Cardiac septum (tissue), 1 donor: ENCODE results near the gene CACNA1F. TPM values are rescaled to one million over a fixed set of nuclear protein-coding genes. Genes with fewer than 3 reads are reported as not detected.
A peak's percentile ranks its signal among the peaks of the same experiment; 100 is the strongest.

ENCODE experiments used
- DNase-seq: peaks from one replicate; pipeline ENCODE4 v3.0.0-alpha.2; 2020; ENCODE audit warnings: low spot score
- intact Hi-C: fragments of 100-400 bp; cut with DNase I; formaldehyde crosslinking; loops from one replicate; pipeline ENCODE4 v1.14.0; 2022
- long read RNA-seq: library from polyadenylated mRNA; unstranded; transcript quantifications from one replicate; pipeline ENCODE4 v2.0.0, GENCODE V29; 2021
- total RNA-seq: library from RNA; stranded (reverse); fragmentation: NEBNext Ultra II Directional; extraction: Animal tissue kit (Norgen Biotek cat#: 25700); gene quantifications from one replicate; pipeline ENCODE4 v1.2.1, GENCODE V29; 2021
- donor health status: DM: no; HTN: no; CAD: no.

Gene CACNA1F
- total RNA-seq: 0.08 TPM
- long read RNA-seq: 0 reads

GRCh38 chrX:49233176-49233575 lies at the start of gene CACNA1F:
TSS of gene CACNA1F (minus strand) at chrX:49233340. CDS start at chrX:49233309, 31 bp downstream.
- intact Hi-C loops: no loop called here

DNA sequence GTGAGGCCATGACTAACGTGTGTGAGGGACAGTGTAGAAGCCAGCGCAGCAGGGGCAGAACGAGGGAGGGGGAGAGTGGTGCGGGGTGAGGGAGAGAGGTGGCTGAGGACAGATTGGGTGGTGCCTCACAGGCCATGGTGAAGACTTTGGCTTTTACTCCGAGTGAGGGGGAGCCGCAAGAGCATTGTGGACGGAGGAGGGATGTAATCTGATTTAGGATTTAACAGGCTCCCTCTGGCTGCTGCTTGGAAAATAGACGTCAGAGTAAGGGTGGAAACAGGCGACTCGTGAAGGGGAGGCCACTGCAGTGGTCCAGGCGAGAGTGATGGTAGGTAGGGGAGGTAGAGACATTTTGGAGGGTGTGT lies 49.5 kb upstream of the CACNA1F start:
- intact Hi-C loops: no loop called here
- DNase-seq: peak; percentile 70

More at GRCh38 chrX:49233176-49233575, at the start of gene CACNA1F:
- DNase-seq: no peak

DNA sequence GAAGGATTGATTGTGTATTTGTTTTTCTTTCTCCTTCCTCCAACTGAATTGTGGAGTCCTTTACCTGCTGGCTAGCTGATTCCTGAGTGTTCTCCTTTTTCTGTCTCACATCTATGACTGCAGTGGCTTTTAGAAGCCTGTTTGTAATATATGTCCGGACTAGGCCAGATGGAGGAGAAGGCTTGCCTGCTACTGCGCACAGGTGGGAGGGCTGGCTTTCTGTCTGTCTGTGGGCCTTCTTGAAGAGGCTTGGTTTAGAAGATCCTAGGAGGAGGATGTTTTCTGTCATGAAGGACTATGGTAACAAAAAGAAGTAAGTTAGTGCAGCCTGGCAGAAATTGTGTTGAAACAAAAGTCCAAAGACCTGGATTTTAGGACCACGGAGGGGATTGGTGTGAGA lies 44.9 kb upstream of the CACNA1F start:
- no peak for DNase-seq
- intact Hi-C loops: no loop called here

DNA sequence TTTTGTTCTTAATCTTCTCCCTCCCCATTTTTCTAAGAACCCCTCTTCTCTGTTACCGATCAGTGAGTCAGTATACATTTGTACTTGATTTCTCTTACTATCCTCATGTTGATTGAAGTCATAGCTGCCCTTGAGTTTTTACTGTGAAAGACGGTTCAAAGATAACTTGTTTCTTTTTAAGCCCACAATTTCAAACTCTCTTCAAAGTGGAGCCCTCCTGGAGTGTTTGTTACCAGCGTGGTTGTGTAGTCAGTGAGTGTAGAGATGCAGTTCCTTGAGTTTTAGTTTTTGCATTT lies 44.3 kb upstream of the CACNA1F start:
- DNase-seq: no peak
- intact Hi-C loops: no loop called here

- intact Hi-C loops: no loop called here
- DNase-seq: peak; percentile 38
Measured at GRCh38 chrX:49276671-49277534, 43.8 kb upstream of the CACNA1F start.

GRCh38 chrX:49276207-49276606 lies 43.1 kb upstream of the CACNA1F start:
- no peak for DNase-seq
- intact Hi-C loops: no loop called here

DNA sequence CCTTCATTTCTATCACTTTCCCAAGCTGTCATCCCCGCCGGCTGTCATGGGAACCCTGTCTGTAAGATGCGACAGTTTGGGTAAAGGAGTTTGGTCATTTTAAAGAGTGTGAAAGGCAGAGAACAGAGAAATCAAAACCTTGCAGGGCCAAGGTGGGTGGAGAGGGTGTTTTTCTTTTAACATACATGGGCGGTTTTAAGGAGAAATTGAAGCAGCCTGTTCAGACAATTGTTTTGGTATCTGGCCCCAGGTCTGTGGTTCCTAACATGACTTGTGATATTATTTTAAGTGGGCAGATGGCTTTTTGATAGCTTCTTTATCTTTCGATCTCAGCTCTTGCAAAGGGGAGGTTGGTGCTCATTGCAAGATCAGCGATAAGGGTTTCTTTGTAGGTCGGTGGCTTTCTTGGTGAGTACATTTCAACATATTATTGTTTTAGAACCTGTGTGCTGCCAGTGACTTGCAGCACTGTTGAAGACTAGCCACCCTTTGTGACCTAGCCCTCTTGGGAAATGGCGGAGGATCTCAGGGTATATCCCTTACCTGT lies 40.1 kb upstream of the CACNA1F start:
- intact Hi-C loops: loop anchor here (5.0 kb wide), 1 partner anchor 36 kb away; the partner anchor contains the start of gene CCDC22
- DNase-seq: no peak

- DNase-seq: no peak
- intact Hi-C loops: loop anchor here (5.0 kb wide), 1 partner anchor 35 kb away; the partner anchor contains the start of gene CCDC22
Measured at GRCh38 chrX:49272421-49272820, 39.3 kb upstream of the CACNA1F start.

DNA sequence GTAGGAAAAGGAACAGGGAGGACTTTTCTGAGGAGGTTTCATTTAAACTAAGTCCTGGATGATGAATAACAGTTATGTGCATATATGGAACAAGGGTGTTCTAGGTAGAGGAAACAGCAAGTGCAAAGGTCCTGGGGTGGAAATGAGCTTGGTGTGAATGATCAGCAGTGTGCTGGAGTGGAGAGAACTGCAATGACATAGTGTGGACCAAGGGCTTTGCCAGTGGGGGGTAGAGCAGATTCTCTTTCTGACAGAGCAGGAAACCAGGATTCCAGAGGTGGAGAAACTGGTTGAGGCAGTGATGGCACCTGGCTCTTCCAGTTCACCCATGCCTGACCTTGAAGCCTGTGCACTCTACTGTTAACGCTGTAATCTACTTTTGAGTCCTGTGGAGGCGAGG lies 38.2 kb upstream of the CACNA1F start:
- intact Hi-C loops: loop anchor here (5.0 kb wide), 1 partner anchor 34 kb away; the partner anchor contains the start of gene CCDC22
- DNase-seq: no peak

GRCh38 chrX:49270249-49270921 lies 37.2 kb upstream of the CACNA1F start:
- intact Hi-C loops: loop anchor here (5.0 kb wide), 1 partner anchor 33 kb away; the partner anchor contains the start of gene CCDC22
- DNase-seq: no peak

GRCh38 chrX:49269767-49270248 lies 36.7 kb upstream of the CACNA1F start, which contains the start of gene PPP1R3F:
TSS of gene PPP1R3F (plus strand) at chrX:49269793. CDS start at chrX:49269870, 77 bp downstream.
- no peak for DNase-seq
- intact Hi-C loops: loop anchor here (5.0 kb wide), 2 partner anchors 33 to 68 kb away; partner anchors contain the start of genes CCDC22 and SYP

DNA sequence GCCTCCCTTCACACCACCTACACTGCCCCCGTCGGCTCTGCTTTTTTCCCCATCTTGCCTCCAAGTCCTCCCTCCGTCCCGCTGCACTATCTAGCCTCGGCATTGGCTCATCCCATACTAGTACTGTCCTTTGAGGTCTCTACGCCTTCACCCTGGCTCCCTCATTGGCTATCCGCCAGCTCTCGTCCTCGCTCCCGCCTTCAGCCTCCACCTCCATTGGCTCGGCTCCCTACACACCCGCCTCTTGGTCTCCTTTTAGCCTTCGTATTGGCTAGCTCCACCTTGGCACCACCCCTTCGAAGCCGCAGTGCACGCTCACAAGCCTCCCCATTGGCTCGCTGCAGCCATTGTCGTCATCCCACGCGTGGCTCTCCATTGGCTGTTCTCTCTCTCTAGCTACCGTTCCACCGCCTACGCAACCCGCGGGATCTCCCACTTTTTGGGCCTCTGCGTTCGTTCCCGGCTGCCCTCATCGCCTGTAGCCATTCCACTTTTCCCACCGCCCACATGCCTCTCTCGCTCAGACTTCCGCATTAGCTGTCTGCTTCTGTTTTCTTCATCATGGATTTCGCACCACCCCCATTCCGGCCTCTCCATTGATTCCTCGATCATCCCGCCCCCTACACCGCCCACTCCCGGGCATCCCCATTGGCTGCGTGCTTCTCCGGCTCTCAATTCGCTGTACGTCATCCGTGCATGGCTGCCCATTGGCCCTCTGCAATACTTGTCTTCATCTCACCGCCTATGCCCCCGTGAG lies 36.0 kb upstream of the CACNA1F start:
- DNase-seq: peak; percentile 97
- intact Hi-C loops: loop anchor here (5.0 kb wide), 1 partner anchor 67 kb away; the partner anchor contains the start of gene SYP

- intact Hi-C loops: loop anchor here (5.0 kb wide), 1 partner anchor 66 kb away; the partner anchor contains the start of gene SYP
- DNase-seq: no peak
Measured at GRCh38 chrX:49268702-49269009, 35.5 kb upstream of the CACNA1F start.

GRCh38 chrX:49266523-49267445 lies 33.6 kb upstream of the CACNA1F start:
- DNase-seq: no peak
- intact Hi-C loops: loop anchor here (5.0 kb wide), 1 partner anchor 64 kb away; the partner anchor contains the start of gene SYP

GRCh38 chrX:49264460-49264859 lies 31.3 kb upstream of the CACNA1F start, which contains the start of gene FOXP3:
TSS of gene FOXP3 (minus strand) at chrX:49264710. CDS start at chrX:49258505, 6,205 bp downstream.
- intact Hi-C loops: no loop called here
- no peak for DNase-seq

DNA sequence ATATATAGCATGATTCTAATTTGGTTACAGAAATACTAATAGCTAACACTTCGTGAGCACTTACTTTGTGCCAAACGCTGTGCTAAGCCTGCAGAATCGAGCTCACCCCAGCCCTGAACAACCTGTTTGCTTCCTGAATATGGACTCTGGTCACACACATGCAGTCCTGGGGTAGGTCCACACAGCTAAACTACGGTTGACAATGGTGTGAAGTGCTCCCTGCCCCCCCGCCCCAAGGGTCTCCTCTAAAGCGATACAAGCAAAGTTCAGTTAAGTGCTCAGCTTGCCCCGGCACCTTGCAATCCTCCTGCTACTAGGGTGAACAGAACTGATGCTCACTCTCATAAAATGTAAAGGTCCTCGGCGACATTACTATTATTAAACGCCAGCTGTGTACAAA lies 30.5 kb upstream of the CACNA1F start:
- intact Hi-C loops: no loop called here
- no peak for DNase-seq

DNA sequence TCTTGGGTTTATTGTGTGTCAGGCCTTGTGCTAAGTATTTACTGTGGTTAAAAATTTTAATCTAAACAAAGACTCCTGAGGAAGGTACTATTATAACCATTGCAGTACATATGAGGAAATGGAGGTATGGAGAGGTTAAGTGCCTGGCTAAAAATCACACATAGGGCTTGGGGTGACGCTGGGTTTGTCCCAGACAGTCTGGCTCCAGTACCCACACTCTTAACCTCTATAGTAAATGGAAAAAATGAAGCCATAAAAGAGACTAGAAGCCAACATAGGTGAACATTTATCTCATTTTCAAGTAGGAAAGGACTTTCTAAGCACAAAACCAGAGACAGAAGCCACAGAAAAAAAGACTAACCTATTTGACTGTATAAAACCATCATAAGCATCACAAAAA lies 29.5 kb upstream of the CACNA1F start:
- intact Hi-C loops: no loop called here

More for the DNA sequence above, 29.5 kb upstream of the CACNA1F start:
- no peak for DNase-seq
